ENCODE measurements around the gene FNBP1L.
"Not testable (repeated sequence)": the region's sequence is repeated elsewhere in the genome, so short reads cannot be mapped to it uniquely, and the experiment has no call there.

Gene FNBP1L

GRCh38 chr1:93461236-93461635, 13.3 kb downstream of the FNBP1L start:
- H3K4me1 ChIP-seq (ENCODE audit: low read length), result peaks cover 7% of the 10 kb centered on the region
- no peaks in the 10 kb centered on the region for H4K20me1 ChIP-seq (ENCODE audit: insufficient read depth, low read length)
- no peak overlapping the region for H3K4me2 ChIP-seq (ENCODE audit: low read depth, low read length)
- no peaks in the 10 kb centered on the region for H3K9me2 ChIP-seq (replicated peaks; ENCODE audit: insufficient read depth, low read length)
- H3F3A ChIP-seq (ENCODE audit: insufficient read depth, low read length), result peaks cover 4% of the 10 kb centered on the region; the same call in 1 of the 2 replicates
- no peak overlapping the region for H3K4me3 ChIP-seq (ENCODE audit: low read length)
- H3K79me2 ChIP-seq (ENCODE audit: low read length), result no peaks in the 10 kb centered on the region
- H3K27me3 ChIP-seq (replicated peaks; ENCODE audit: insufficient read depth, low read length), result no peaks in the 10 kb centered on the region
- no peak for TF ChIP-seq CTCF (IDR thresholded peaks at IDR 0.05; ENCODE audit: low read length)
- TF ChIP-seq EZH2phosphoT487 (IDR thresholded peaks at IDR 0.05; ENCODE audit: low read length), result no peak
- no peaks in the 10 kb centered on the region for H3K36me3 ChIP-seq (replicated peaks; ENCODE audit: insufficient read depth, low read length)
- no peak overlapping the region for H3K9ac ChIP-seq (ENCODE audit: low read length)
- no peak for DNase-seq
- H3K9me3 ChIP-seq (replicated peaks; ENCODE audit: insufficient read depth, low read length), result no peaks in the 10 kb centered on the region
- no peak overlapping the region for H3K27ac ChIP-seq (ENCODE audit: low read length)
- no peak overlapping the region for H2AFZ ChIP-seq (ENCODE audit: low read length)

DNA sequence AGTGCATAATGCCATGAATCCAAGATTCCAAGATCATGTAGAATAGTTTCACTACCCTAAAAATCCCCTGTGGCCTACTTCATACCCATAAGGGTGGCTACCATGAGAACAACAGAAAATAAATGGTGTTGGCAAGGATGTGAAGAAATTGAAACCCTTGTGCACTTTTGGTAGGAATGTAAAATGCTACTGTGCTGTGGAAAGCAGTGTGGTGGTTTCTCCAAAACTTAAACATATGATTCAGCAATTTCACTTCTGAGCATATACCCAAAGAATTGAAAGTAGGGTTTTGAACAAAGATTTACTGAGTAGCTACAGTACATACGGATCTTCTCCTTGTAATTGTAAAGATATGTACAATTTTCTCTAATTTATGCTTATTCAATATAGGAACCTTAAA, 16.0 kb downstream of the FNBP1L start:
- no peak overlapping the region for H2AFZ ChIP-seq (ENCODE audit: low read length)
- peak; percentile 48 for DNase-seq
- H3K4me1 ChIP-seq (ENCODE audit: low read length), result peaks cover 7% of the 10 kb centered on the region
- H3F3A ChIP-seq (ENCODE audit: insufficient read depth, low read length), result peaks cover 4% of the 10 kb centered on the region; the same call in 1 of the 2 replicates
- peak overlapping the region; percentile 43; the same call in 1 of the 2 replicates for H3K4me2 ChIP-seq (ENCODE audit: low read depth, low read length)
- H3K9me3 ChIP-seq (replicated peaks; ENCODE audit: insufficient read depth, low read length), result no peaks in the 10 kb centered on the region
- no peaks in the 10 kb centered on the region for H3K27me3 ChIP-seq (replicated peaks; ENCODE audit: insufficient read depth, low read length)
- no peaks in the 10 kb centered on the region for H3K79me2 ChIP-seq (ENCODE audit: low read length)
- H3K36me3 ChIP-seq (replicated peaks; ENCODE audit: insufficient read depth, low read length), result no peaks in the 10 kb centered on the region
- H3K27ac ChIP-seq (ENCODE audit: low read length), result peak overlapping the region; percentile 9; the same call in 1 of the 2 replicates
- no peak overlapping the region for H3K4me3 ChIP-seq (ENCODE audit: low read length)
- H4K20me1 ChIP-seq (ENCODE audit: insufficient read depth, low read length), result no peaks in the 10 kb centered on the region
- TF ChIP-seq CTCF (IDR thresholded peaks at IDR 0.05; ENCODE audit: low read length) (no peak), EZH2 (optimal IDR thresholded peaks at IDR 0.05; ENCODE audit: low read depth, low read length) (no peak), EZH2phosphoT487 (IDR thresholded peaks at IDR 0.05; ENCODE audit: low read length) (no peak)
- H3K9me2 ChIP-seq (replicated peaks; ENCODE audit: insufficient read depth, low read length), result no peaks in the 10 kb centered on the region
- H3K9ac ChIP-seq (ENCODE audit: low read length), result no peak overlapping the region

GRCh38 chr1:93465371-93466082, 17.6 kb downstream of the FNBP1L start:
- not testable (repeated sequence) for H3K4me2 ChIP-seq (ENCODE audit: low read depth, low read length); H3K9ac ChIP-seq (ENCODE audit: low read length); H3K27me3 ChIP-seq (replicated peaks; ENCODE audit: insufficient read depth, low read length); H3K36me3 ChIP-seq (replicated peaks; ENCODE audit: insufficient read depth, low read length); H3K4me1 ChIP-seq (ENCODE audit: low read length); H3K9me3 ChIP-seq (replicated peaks; ENCODE audit: insufficient read depth, low read length); H2AFZ ChIP-seq (ENCODE audit: low read length); H3K79me2 ChIP-seq (ENCODE audit: low read length); H3F3A ChIP-seq (ENCODE audit: insufficient read depth, low read length); H4K20me1 ChIP-seq (ENCODE audit: insufficient read depth, low read length); H3K9me2 ChIP-seq (replicated peaks; ENCODE audit: insufficient read depth, low read length); H3K4me3 ChIP-seq (ENCODE audit: low read length); H3K27ac ChIP-seq (ENCODE audit: low read length); DNase-seq

GRCh38 chr1:93467606-93468005, 19.7 kb downstream of the FNBP1L start:
- Histone ChIP-seq H3K9me3 (replicated peaks; ENCODE audit: insufficient read depth, low read length) (no peaks in the 10 kb centered on the region), H3K4me2 (ENCODE audit: low read depth, low read length) (no peak overlapping the region), H3F3A (ENCODE audit: insufficient read depth, low read length) (peaks cover 4% of the 10 kb centered on the region; the same call in 1 of the 2 replicates), H3K36me3 (replicated peaks; ENCODE audit: insufficient read depth, low read length) (no peaks in the 10 kb centered on the region), H3K4me3 (ENCODE audit: low read length) (no peak overlapping the region), H3K4me1 (ENCODE audit: low read length) (peaks cover 7% of the 10 kb centered on the region), H3K79me2 (ENCODE audit: low read length) (no peaks in the 10 kb centered on the region), H3K27me3 (replicated peaks; ENCODE audit: insufficient read depth, low read length) (no peaks in the 10 kb centered on the region), H3K9me2 (replicated peaks; ENCODE audit: insufficient read depth, low read length) (no peaks in the 10 kb centered on the region), H2AFZ (ENCODE audit: low read length) (no peak overlapping the region), H4K20me1 (ENCODE audit: insufficient read depth, low read length) (no peaks in the 10 kb centered on the region), H3K9ac (ENCODE audit: low read length) (no peak overlapping the region), H3K27ac (ENCODE audit: low read length) (no peak overlapping the region)
- TF ChIP-seq CTCF (IDR thresholded peaks at IDR 0.05; ENCODE audit: low read length) (no peak), EZH2phosphoT487 (IDR thresholded peaks at IDR 0.05; ENCODE audit: low read length) (no peak), EZH2 (optimal IDR thresholded peaks at IDR 0.05; ENCODE audit: low read depth, low read length) (no peak)
- no peak for DNase-seq

All from MM.1S (cell line).